Neural cell (in vitro differentiated cells): Measurements from ENCODE around the gene FNDC11. TPM values are rescaled to one million over a fixed set of nuclear protein-coding genes. Genes with fewer than 3 reads are reported as not detected.

Source experiments
- H2AFZ ChIP-seq: fragments of 200-600, 300-800 bp; sonication (generic), shearing (Covaris generic); 2 replicates; pipeline ENCODE4 v1.6.0; 2014; ENCODE audit warnings: low read depth, mild to moderate bottlenecking, antibody characterized with exemption, low read length, moderate library complexity
- H3F3A ChIP-seq: fragments of 200-600 bp; shearing (Covaris generic); 2 replicates; pipeline ENCODE4 v1.6.1; 2016; ENCODE audit warnings: mild to moderate bottlenecking, moderate library complexity, mixed read lengths, antibody characterized with exemption, low read length; ENCODE audit not compliant: insufficient read depth, poor library complexity, severe bottlenecking
- H3K27ac ChIP-seq: fragments of 200-600, 300-800 bp; sonication (generic), shearing (Covaris generic); 2 replicates; pipeline ENCODE4 v1.5.1; 2014; ENCODE audit warnings: mild to moderate bottlenecking, low read length, moderate library complexity
- H3K27me3 ChIP-seq: fragments of 300-800, 200-600 bp; sonication (generic), shearing (Covaris generic); 2 replicates; pipeline ENCODE4 v1.6.0; 2014; ENCODE audit warnings: mild to moderate bottlenecking, low read depth, low read length, moderate library complexity; ENCODE audit not compliant: insufficient read depth
- H3K36me3 ChIP-seq: fragments of 300-800, 200-600 bp; sonication (generic), shearing (Covaris generic); 2 replicates; pipeline ENCODE4 v1.5.1; 2014; ENCODE audit warnings: mild to moderate bottlenecking, antibody characterized with exemption, low read length, moderate library complexity; ENCODE audit not compliant: insufficient read depth
- H3K4me2 ChIP-seq: fragments of 300-800, 200-600 bp; sonication (generic), shearing (Covaris generic); 2 replicates; pipeline ENCODE4 v1.6.0; 2014; ENCODE audit warnings: mild to moderate bottlenecking, low read length
- H3K4me3 ChIP-seq: fragments of 300-800, 200-600 bp; sonication (generic), shearing (Covaris generic); 2 replicates; pipeline ENCODE4 v1.5.1; 2014; ENCODE audit warnings: mild to moderate bottlenecking, low read length, moderate library complexity
- H3K79me2 ChIP-seq: fragments of 200-600 bp; shearing (Covaris generic); replicated peaks from 2 replicates; pipeline ENCODE4 v1.6.0; 2014; ENCODE audit warnings: mild to moderate bottlenecking, low read length, moderate library complexity; ENCODE audit not compliant: insufficient read depth
- H3K9ac ChIP-seq: fragments of 300-800, 200-600 bp; sonication (generic), shearing (Covaris generic); 2 replicates; pipeline ENCODE4 v1.6.1; 2016; ENCODE audit warnings: mild to moderate bottlenecking, low read length, mixed read lengths
- H3K9me2 ChIP-seq: fragments of 200-600 bp; shearing (Covaris generic); 2 replicates; pipeline ENCODE4 v1.6.1; 2016; ENCODE audit warnings: mild to moderate bottlenecking, low read length, mixed read lengths; ENCODE audit not compliant: insufficient read depth
- H3K9me3 ChIP-seq: fragments of 200-600, 300-800 bp; sonication (generic), shearing (Covaris generic); 2 replicates; pipeline ENCODE4 v1.6.1; 2016; ENCODE audit warnings: mild to moderate bottlenecking, mixed run types, low read length, moderate library complexity, mixed read lengths
- H4K20me1 ChIP-seq: fragments of 200-600 bp; shearing (Covaris generic); 2 replicates; pipeline ENCODE4 v1.6.1; 2016; ENCODE audit warnings: mild to moderate bottlenecking, mixed run types; ENCODE audit not compliant: insufficient read depth
- EP300 ChIP-seq: fragments of 450-650 bp; conservative IDR thresholded peaks from 2 replicates; pipeline ENCODE4 v1.6.1; 2014; ENCODE audit warnings: antibody characterized with exemption, mild to moderate bottlenecking, moderate library complexity; ENCODE audit not compliant: poor library complexity, severe bottlenecking
- EZH2 ChIP-seq: fragments of 200-600, 300-800 bp; shearing (Covaris generic), sonication (generic); IDR thresholded peaks from 2 replicates; pipeline ENCODE4 v1.6.1; 2014; ENCODE audit warnings: antibody characterized with exemption, low read length, borderline replicate concordance, mild to moderate bottlenecking; ENCODE audit not compliant: insufficient read depth, poor library complexity, severe bottlenecking
- MXI1 ChIP-seq: fragments of 450-650 bp; conservative IDR thresholded peaks from 2 replicates; pipeline ENCODE4 v1.6.1; 2014; ENCODE audit warnings: antibody characterized with exemption, mild to moderate bottlenecking; ENCODE audit not compliant: poor library complexity, severe bottlenecking
- POLR2AphosphoS5 ChIP-seq: IDR thresholded peaks from 2 replicates; pipeline ENCODE4 v1.6.1; 2012
- RAD21 ChIP-seq: fragments of 450-650 bp; conservative IDR thresholded peaks from 2 replicates; pipeline ENCODE4 v1.6.1; 2014; ENCODE audit warnings: antibody characterized with exemption, mild to moderate bottlenecking, moderate library complexity
- SMC3 ChIP-seq: fragments of 450-650 bp; conservative IDR thresholded peaks from 2 replicates; pipeline ENCODE4 v1.6.1; 2014; ENCODE audit warnings: antibody characterized with exemption, mild to moderate bottlenecking, moderate library complexity; ENCODE audit not compliant: poor library complexity
- TAF1 ChIP-seq: IDR thresholded peaks from 2 replicates; pipeline ENCODE4 v1.6.1; 2012; ENCODE audit warnings: low read depth
- polyA plus RNA-seq: library from polyadenylated mRNA; depleted of rRNA; stranded (reverse); fragments of >200 nt; gene quantifications from 2 replicates; pipeline ENCODE4 v1.2.3, GENCODE V29; 2014
- TF ChIP-seq, protein P1 (sequence below): IDR thresholded peaks from 2 replicates; pipeline ENCODE4 v1.6.1; 2012; ENCODE audit warnings: borderline replicate concordance
- TF ChIP-seq, protein P2 (sequence below): fragments of 450-650 bp; IDR thresholded peaks from 2 replicates; pipeline ENCODE4 v1.5.1; 2014; ENCODE audit warnings: antibody characterized with exemption, mild to moderate bottlenecking, moderate library complexity; ENCODE audit not compliant: poor library complexity, severe bottlenecking

The FNDC11 gene
- polyA plus RNA-seq, 1 donor from 2014 or later = 1.9 TPM

DNA sequence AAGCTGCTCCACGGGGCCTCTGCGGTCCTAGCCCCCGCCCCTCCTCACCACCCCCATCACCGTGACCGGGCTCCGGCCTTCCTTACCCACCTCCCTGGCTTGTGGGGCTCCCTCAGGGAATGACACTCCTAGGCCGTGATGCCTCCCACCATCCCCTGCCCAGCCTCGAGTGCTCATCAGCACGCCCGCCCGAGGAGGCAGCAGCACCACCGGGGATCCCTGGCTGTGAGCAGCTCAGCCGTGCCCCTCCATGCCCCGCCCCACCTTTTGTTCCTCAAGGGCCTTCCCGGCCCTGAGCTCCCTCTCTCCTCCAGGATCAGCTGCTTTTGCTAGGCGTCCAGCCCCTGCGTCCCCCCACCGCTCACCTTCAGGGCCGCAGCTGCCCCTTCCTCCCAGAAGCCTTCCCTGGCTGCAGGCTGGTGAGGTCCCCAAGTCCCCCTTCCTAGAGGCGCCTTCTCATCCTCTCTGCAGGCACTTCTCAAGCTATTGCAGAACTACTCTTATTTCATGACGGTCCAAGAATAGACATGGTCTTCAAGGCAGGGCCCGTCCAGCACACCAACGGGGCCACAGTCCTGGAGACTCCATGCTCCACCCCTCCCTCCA lies 3.0 kb downstream of the FNDC11 start:
- Histone ChIP-seq H3K27ac (no peak overlapping the region), H3K4me2 (no peak overlapping the region), H3K9me3 (no peaks in the 10 kb centered on the region), H3F3A (no peaks in the 10 kb centered on the region), H3K4me3 (no peak overlapping the region), H3K36me3 (no peaks in the 10 kb centered on the region), H3K9ac (no peak overlapping the region), H3K27me3 (no peaks in the 10 kb centered on the region), H3K79me2 (no peaks in the 10 kb centered on the region), H4K20me1 (no peaks in the 10 kb centered on the region), H3K9me2 (no peaks in the 10 kb centered on the region), H2AFZ (no peak overlapping the region)
- TF ChIP-seq RAD21 (no peak), EP300 (no peak), TAF1 (no peak), MXI1 (no peak), SMC3 (no peak)
- TF ChIP-seq, protein P1, sequence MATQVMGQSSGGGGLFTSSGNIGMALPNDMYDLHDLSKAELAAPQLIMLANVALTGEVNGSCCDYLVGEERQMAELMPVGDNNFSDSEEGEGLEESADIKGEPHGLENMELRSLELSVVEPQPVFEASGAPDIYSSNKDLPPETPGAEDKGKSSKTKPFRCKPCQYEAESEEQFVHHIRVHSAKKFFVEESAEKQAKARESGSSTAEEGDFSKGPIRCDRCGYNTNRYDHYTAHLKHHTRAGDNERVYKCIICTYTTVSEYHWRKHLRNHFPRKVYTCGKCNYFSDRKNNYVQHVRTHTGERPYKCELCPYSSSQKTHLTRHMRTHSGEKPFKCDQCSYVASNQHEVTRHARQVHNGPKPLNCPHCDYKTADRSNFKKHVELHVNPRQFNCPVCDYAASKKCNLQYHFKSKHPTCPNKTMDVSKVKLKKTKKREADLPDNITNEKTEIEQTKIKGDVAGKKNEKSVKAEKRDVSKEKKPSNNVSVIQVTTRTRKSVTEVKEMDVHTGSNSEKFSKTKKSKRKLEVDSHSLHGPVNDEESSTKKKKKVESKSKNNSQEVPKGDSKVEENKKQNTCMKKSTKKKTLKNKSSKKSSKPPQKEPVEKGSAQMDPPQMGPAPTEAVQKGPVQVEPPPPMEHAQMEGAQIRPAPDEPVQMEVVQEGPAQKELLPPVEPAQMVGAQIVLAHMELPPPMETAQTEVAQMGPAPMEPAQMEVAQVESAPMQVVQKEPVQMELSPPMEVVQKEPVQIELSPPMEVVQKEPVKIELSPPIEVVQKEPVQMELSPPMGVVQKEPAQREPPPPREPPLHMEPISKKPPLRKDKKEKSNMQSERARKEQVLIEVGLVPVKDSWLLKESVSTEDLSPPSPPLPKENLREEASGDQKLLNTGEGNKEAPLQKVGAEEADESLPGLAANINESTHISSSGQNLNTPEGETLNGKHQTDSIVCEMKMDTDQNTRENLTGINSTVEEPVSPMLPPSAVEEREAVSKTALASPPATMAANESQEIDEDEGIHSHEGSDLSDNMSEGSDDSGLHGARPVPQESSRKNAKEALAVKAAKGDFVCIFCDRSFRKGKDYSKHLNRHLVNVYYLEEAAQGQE = no peak

DNA sequence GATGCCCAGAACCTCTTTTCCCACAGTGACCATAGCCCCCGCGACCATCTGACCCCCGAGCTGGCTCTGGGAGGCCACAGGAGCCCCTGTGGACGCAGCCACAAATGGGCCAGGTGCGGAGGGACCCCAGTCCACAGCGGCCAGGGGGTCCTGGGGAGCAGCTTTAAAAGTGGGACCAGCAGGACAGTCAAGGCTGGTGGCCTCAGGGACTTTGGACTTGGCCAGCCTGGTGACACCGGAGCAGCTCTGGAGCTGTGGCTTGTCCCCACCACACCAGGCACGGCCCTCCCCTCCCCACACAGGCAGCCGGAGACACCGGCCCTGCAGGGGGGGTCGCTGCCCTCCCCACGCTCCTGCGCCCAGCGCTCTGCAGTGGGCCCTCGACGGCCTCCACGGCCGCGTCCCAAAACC lies 3.5 kb downstream of the FNDC11 start:
- no peak overlapping the region for H3K27ac ChIP-seq
- no peak overlapping the region for H2AFZ ChIP-seq
- no peaks in the 10 kb centered on the region for H3F3A ChIP-seq
- H4K20me1 ChIP-seq = no peaks in the 10 kb centered on the region
- no peak overlapping the region for H3K4me3 ChIP-seq
- H3K27me3 ChIP-seq = no peaks in the 10 kb centered on the region
- no peak overlapping the region for H3K4me2 ChIP-seq
- no peaks in the 10 kb centered on the region for H3K79me2 ChIP-seq
- no peaks in the 10 kb centered on the region for H3K36me3 ChIP-seq
- no peaks in the 10 kb centered on the region for H3K9me2 ChIP-seq
- H3K9ac ChIP-seq = no peak overlapping the region
- TF ChIP-seq MXI1 (no peak), SMC3 (no peak), POLR2AphosphoS5 (no peak), EP300 (no peak), EZH2 (no peak), TAF1 (no peak), RAD21 (no peak)
- TF ChIP-seq, protein P1 = no peak
- TF ChIP-seq, protein P2, sequence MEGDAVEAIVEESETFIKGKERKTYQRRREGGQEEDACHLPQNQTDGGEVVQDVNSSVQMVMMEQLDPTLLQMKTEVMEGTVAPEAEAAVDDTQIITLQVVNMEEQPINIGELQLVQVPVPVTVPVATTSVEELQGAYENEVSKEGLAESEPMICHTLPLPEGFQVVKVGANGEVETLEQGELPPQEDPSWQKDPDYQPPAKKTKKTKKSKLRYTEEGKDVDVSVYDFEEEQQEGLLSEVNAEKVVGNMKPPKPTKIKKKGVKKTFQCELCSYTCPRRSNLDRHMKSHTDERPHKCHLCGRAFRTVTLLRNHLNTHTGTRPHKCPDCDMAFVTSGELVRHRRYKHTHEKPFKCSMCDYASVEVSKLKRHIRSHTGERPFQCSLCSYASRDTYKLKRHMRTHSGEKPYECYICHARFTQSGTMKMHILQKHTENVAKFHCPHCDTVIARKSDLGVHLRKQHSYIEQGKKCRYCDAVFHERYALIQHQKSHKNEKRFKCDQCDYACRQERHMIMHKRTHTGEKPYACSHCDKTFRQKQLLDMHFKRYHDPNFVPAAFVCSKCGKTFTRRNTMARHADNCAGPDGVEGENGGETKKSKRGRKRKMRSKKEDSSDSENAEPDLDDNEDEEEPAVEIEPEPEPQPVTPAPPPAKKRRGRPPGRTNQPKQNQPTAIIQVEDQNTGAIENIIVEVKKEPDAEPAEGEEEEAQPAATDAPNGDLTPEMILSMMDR = no peak
- H3K9me3 ChIP-seq = no peaks in the 10 kb centered on the region
